ENCODE measurements around the gene IP6K3.
A peak's percentile ranks its signal among the peaks of the same experiment; 100 is the strongest.

The IP6K3 gene

GRCh38 chr6:33720998-33721397 is 25.7 kb downstream of the IP6K3 start:
- no peak for DNase-seq

GRCh38 chr6:33719326-33719987 is 27.2 kb downstream of the IP6K3 start:
- no peak for DNase-seq

- no peak for DNase-seq
Measured at GRCh38 chr6:33718713-33719112, 28.0 kb downstream of the IP6K3 start.

GRCh38 chr6:33717934-33718455 is 28.7 kb downstream of the IP6K3 start:
- DNase-seq = no peak

GRCh38 chr6:33716890-33717632 is 29.6 kb downstream of the IP6K3 start:
- no peak for DNase-seq

- no peak for DNase-seq
Measured at GRCh38 chr6:33716379-33716778, 30.3 kb downstream of the IP6K3 start.

GRCh38 chr6:33714385-33715040 is 32.2 kb downstream of the IP6K3 start:
- DNase-seq = no peak

GRCh38 chr6:33713786-33714185 is 32.9 kb downstream of the IP6K3 start:
- DNase-seq = no peak

- DNase-seq = no peak
Measured at GRCh38 chr6:33712914-33713313, 33.8 kb downstream of the IP6K3 start.

- peak; percentile 96 to 97 for DNase-seq
Measured at GRCh38 chr6:33711140-33712129, 35.3 kb downstream of the IP6K3 start, which contains the start of gene UQCC2. TSS of gene UQCC2 (minus strand) at chr6:33711700. CDS start at chr6:33711686, 14 bp downstream.

- DNase-seq = no peak
Measured at GRCh38 chr6:33710296-33711121, 36.2 kb downstream of the IP6K3 start.

GRCh38 chr6:33709605-33710295 is 37.0 kb downstream of the IP6K3 start:
- DNase-seq = no peak

- no peak for DNase-seq
Measured at GRCh38 chr6:33708516-33709204, 38.0 kb downstream of the IP6K3 start.

- no peak for DNase-seq
Measured at GRCh38 chr6:33707771-33708170, 38.9 kb downstream of the IP6K3 start.

- no peak for DNase-seq
Measured at GRCh38 chr6:33705955-33706725, 40.6 kb downstream of the IP6K3 start.

- no peak for DNase-seq
Measured at GRCh38 chr6:33705268-33705885, 41.3 kb downstream of the IP6K3 start.

- no peak for DNase-seq
Measured at GRCh38 chr6:33704215-33705066, 42.3 kb downstream of the IP6K3 start.

Measured in stimulated activated CD4-positive, alpha-beta T cell treated with anti-CD3 and anti-CD28 coated beads, Interleukin-4, amount 100 ng/mL, for 4 hours (primary cell).